Measurements from ENCODE around the gene UCP1. TPM values are rescaled to one million over a fixed set of nuclear protein-coding genes. Genes with fewer than 3 reads are reported as not detected.

UCP1 gene
- total RNA-seq, 1 donor from 2014 or later: under 0.01 TPM

GRCh38 chr4:140600408-140600807 lies 31.6 kb upstream of the UCP1 start:
- H3K4me3 ChIP-seq (ENCODE audit: low read depth, low read length): no peak overlapping the region
- peaks cover 4% of the 10 kb centered on the region for H3K27me3 ChIP-seq (ENCODE audit: control insufficient read depth, insufficient read depth, low read length)
- FAIRE-seq: no peak
- DNase-seq (ENCODE audit: low read depth): no peak
- no peak for TF ChIP-seq CTCF (IDR thresholded peaks at IDR 0.05; ENCODE audit: insufficient read depth, low read length, severe bottlenecking)
- no peaks in the 10 kb centered on the region for H3K36me3 ChIP-seq (ENCODE audit: control insufficient read depth, insufficient read depth, low read length)

GRCh38 chr4:140595065-140595464 lies 26.3 kb upstream of the UCP1 start:
- DNase-seq (ENCODE audit: low read depth) (peak; percentile 62), FAIRE-seq (peak; percentile 99)
- TF ChIP-seq CTCF (IDR thresholded peaks at IDR 0.05; ENCODE audit: insufficient read depth, low read length, severe bottlenecking): peak; percentile 86
- H3K27me3 ChIP-seq (ENCODE audit: control insufficient read depth, insufficient read depth, low read length): peaks cover 2% of the 10 kb centered on the region
- no peaks in the 10 kb centered on the region for H3K36me3 ChIP-seq (ENCODE audit: control insufficient read depth, insufficient read depth, low read length)
- no peak overlapping the region for H3K4me3 ChIP-seq (ENCODE audit: low read depth, low read length)

GRCh38 chr4:140584439-140584838 lies 15.7 kb upstream of the UCP1 start:
- FAIRE-seq (no peak), DNase-seq (ENCODE audit: low read depth) (no peak)
- Histone ChIP-seq H3K4me3 (ENCODE audit: low read depth, low read length) (no peak overlapping the region), H3K27me3 (ENCODE audit: control insufficient read depth, insufficient read depth, low read length) (peaks cover 4% of the 10 kb centered on the region), H3K36me3 (ENCODE audit: control insufficient read depth, insufficient read depth, low read length) (no peaks in the 10 kb centered on the region)
- no peak for TF ChIP-seq CTCF (IDR thresholded peaks at IDR 0.05; ENCODE audit: insufficient read depth, low read length, severe bottlenecking)

GRCh38 chr4:140581078-140581477 lies 12.3 kb upstream of the UCP1 start:
- Histone ChIP-seq H3K4me3 (ENCODE audit: low read depth, low read length) (no peak overlapping the region), H3K36me3 (ENCODE audit: control insufficient read depth, insufficient read depth, low read length) (no peaks in the 10 kb centered on the region), H3K27me3 (ENCODE audit: control insufficient read depth, insufficient read depth, low read length) (peaks cover 13% of the 10 kb centered on the region)
- DNase-seq (ENCODE audit: low read depth) (no peak), FAIRE-seq (peak; percentile 28)
- no peak for TF ChIP-seq CTCF (IDR thresholded peaks at IDR 0.05; ENCODE audit: insufficient read depth, low read length, severe bottlenecking)

GRCh38 chr4:140579278-140579677 lies 10.5 kb upstream of the UCP1 start:
- peaks cover 13% of the 10 kb centered on the region for H3K27me3 ChIP-seq (ENCODE audit: control insufficient read depth, insufficient read depth, low read length)
- no peak for FAIRE-seq
- no peak for TF ChIP-seq CTCF (IDR thresholded peaks at IDR 0.05; ENCODE audit: insufficient read depth, low read length, severe bottlenecking)

GRCh38 chr4:140575489-140575888 lies 6.7 kb upstream of the UCP1 start:
- Histone ChIP-seq H3K36me3 (ENCODE audit: control insufficient read depth, insufficient read depth, low read length) (no peaks in the 10 kb centered on the region), H3K4me3 (ENCODE audit: low read depth, low read length) (no peak overlapping the region), H3K27me3 (ENCODE audit: control insufficient read depth, insufficient read depth, low read length) (peaks cover 13% of the 10 kb centered on the region)
- no peak for TF ChIP-seq CTCF (IDR thresholded peaks at IDR 0.05; ENCODE audit: insufficient read depth, low read length, severe bottlenecking)
- DNase-seq (ENCODE audit: low read depth): no peak
- no peak for FAIRE-seq

More at GRCh38 chr4:140579278-140579677, 10.5 kb upstream of the UCP1 start:
- no peak for DNase-seq (ENCODE audit: low read depth)
- H3K4me3 ChIP-seq (ENCODE audit: low read depth, low read length): no peak overlapping the region
- H3K36me3 ChIP-seq (ENCODE audit: control insufficient read depth, insufficient read depth, low read length): no peaks in the 10 kb centered on the region

Measured in bronchial epithelial cell (primary cell).